WERI-Rb-1 (cell line): ENCODE data around the gene RGS13.

Source experiments
- DNase-seq: peaks from one replicate; pipeline ENCODE4 v3.0.0-alpha.2; 2020
- H3K27ac ChIP-seq: fragments of 250-450 bp; sonication (Bioruptor Pico); 2 replicates; pipeline ENCODE4 v1.5.1; 2020; ENCODE audit warnings: mild to moderate bottlenecking, moderate library complexity
- H3K27me3 ChIP-seq: fragments of 250-450 bp; sonication (Bioruptor Pico); 2 replicates; pipeline ENCODE4 v1.5.1; 2021; ENCODE audit warnings: mild to moderate bottlenecking, low read depth, moderate library complexity; ENCODE audit not compliant: insufficient read depth, severe bottlenecking
- H3K36me3 ChIP-seq: fragments of 250-450 bp; sonication (Bioruptor Pico); 2 replicates; pipeline ENCODE4 v1.5.1; 2020; ENCODE audit warnings: mild to moderate bottlenecking, moderate library complexity
- H3K4me3 ChIP-seq: 2 replicates; pipeline ENCODE4 v1.5.1; 2011; ENCODE audit warnings: low read depth, mild to moderate bottlenecking, control low read depth, low read length
- H3K9me3 ChIP-seq: fragments of 250-450 bp; sonication (Bioruptor Pico); 2 replicates; pipeline ENCODE4 v1.5.1; 2021; ENCODE audit warnings: mild to moderate bottlenecking, moderate library complexity; ENCODE audit not compliant: severe bottlenecking
- TF ChIP-seq, protein P1 (sequence below): IDR thresholded peaks from 2 replicates; pipeline ENCODE4 v1.5.1; 2011; ENCODE audit warnings: low read depth, mild to moderate bottlenecking, control low read depth, inconsistent platforms, low read length

The RGS13 gene

DNA sequence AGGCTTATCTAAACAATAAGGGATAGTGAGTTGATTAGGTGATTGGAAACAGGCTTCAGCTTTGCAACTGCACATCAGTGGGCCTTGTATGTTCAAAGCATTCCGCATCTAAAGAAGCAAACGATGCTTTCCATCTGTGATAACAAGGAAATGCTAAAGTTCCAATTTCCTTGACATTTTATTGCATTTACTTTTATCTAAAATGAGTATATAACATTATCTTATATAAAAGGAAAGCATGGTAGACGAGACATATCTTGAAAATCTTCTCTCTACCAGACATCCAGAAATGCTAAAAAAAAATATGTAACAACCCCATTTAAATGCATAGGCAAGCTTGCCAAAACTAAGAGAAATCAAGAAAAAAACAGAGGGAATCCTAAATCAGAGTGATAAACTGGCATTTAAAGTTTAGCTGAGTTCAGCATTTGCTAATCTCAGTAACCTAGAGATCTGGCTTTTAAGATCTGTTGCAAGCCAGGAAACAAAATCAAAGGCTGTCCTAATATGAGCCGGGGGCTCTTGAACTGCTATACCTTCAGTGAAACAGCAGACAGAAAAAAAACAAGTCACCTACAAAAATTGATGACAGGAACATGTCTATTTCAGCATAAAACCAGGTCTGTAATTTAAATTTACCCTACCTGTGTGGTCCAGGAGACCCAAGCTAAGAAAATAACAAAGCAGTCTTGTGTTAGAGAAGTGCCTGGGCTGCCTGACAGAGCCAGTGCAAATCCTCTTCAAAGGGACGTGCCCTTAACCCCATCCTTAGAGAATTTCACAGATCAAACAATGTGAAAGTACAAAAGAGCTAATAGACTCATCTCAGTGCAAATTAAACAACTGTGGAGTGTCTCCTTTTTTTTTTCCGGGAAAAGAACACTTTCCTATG is 3.1 kb upstream of the RGS13 start:
- H3K27ac ChIP-seq, result no peak overlapping the region

DNA sequence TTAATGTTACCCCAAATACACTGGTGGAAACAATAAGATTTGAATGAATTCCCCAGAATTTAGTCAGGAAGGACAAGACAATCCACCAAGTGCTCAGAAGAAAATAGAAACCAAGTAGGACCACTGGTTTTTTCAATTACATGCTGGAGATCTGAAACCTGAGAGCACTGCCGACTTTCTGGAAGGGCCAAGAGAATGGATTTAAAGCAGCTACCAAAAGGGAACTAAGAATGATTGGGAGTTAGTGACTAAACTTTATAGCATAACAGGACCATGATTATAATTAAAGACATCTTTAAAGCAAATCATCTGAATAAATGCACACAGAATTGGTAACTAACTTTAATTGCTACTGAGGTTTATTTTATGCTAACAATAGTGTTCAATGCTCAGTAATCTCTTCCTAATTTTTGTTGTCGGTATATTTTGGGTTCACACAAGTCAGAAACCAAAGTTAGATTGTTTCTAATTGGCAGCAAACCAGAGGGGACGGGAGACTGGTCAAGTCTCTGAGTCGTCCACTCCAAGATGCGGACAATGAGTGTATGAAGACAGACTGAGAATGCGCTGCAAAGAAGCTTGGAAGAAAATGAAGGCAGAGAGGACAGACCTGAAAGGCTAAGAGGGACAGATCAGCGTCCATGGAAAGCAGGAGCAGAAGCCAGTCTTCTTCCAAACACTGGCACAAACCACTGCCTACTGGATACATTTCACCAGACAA is 2.3 kb upstream of the RGS13 start:
- TF ChIP-seq, protein P1, sequence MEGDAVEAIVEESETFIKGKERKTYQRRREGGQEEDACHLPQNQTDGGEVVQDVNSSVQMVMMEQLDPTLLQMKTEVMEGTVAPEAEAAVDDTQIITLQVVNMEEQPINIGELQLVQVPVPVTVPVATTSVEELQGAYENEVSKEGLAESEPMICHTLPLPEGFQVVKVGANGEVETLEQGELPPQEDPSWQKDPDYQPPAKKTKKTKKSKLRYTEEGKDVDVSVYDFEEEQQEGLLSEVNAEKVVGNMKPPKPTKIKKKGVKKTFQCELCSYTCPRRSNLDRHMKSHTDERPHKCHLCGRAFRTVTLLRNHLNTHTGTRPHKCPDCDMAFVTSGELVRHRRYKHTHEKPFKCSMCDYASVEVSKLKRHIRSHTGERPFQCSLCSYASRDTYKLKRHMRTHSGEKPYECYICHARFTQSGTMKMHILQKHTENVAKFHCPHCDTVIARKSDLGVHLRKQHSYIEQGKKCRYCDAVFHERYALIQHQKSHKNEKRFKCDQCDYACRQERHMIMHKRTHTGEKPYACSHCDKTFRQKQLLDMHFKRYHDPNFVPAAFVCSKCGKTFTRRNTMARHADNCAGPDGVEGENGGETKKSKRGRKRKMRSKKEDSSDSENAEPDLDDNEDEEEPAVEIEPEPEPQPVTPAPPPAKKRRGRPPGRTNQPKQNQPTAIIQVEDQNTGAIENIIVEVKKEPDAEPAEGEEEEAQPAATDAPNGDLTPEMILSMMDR, result no peak
- Histone ChIP-seq H3K36me3 (no peaks in the 10 kb centered on the region), H3K9me3 (no peaks in the 10 kb centered on the region), H3K27me3 (no peaks in the 10 kb centered on the region), H3K27ac (no peak overlapping the region), H3K4me3 (no peak overlapping the region)
- DNase-seq, result no peak

More for the DNA sequence above, 3.1 kb upstream of the RGS13 start:
- H3K27me3 ChIP-seq, result no peaks in the 10 kb centered on the region
- TF ChIP-seq, protein P1, result no peak
- H3K4me3 ChIP-seq, result no peak overlapping the region
- no peaks in the 10 kb centered on the region for H3K9me3 ChIP-seq
- DNase-seq, result no peak
- no peaks in the 10 kb centered on the region for H3K36me3 ChIP-seq

DNA sequence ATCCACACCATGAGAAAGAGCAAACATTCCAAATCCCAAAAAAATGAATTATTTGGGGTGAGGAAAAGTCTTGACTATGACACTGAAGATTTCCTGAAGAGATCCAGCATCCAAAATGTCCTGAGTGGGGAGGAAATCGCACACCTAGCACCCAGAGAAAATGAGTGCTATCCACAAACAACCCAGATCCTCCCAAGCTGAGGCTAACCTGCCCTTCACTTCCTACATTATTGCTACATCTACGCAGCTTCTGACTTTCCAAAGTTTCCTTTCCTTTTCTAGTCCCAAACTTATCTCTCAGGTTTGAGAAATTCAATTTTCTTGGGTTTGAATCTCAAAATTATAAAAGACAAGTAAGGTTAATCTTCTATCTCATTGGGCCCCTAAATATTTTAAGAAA is 906 bp upstream of the RGS13 start:
- Histone ChIP-seq H3K4me3 (no peak overlapping the region), H3K36me3 (no peaks in the 10 kb centered on the region), H3K9me3 (no peaks in the 10 kb centered on the region), H3K27ac (no peak overlapping the region), H3K27me3 (no peaks in the 10 kb centered on the region)
- DNase-seq, result no peak
- TF ChIP-seq, protein P1, result no peak

DNA sequence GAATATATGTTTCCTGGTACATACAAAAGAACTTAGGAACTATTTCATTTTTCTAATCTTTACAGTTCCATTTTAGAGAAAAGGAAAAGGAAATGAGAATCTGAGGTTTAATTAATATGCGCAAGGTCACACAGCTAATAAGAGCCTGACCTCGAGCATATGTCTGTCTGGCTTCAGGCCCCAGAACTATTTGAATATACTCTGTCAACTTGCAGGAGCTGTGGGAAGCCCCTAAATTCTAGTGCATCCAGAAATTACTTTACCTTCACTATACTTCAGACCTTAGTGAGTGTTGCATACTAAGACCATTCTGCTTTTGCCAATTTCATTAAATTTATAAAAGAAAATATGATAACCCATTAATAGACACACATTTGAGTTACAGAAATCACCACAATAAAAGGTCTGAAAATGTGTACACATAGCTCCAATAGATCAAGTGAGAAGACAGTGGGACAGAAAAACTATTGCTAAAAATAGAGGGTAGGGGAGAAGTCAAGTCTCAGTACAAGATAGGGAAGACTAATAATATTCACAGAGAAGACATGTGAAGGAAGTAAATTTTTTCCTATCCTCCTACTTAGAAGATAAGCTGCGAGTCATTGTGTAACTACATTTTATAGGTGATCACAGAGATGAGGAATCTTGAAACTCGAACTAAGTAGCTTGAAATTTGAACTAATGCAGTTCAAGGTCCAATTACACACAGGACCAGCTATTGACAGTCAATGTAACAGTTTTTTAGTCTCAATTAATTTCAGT is 3.8 kb downstream of the RGS13 start:
- no peak overlapping the region for H3K4me3 ChIP-seq
- no peak for DNase-seq
- H3K9me3 ChIP-seq, result no peaks in the 10 kb centered on the region

DNA sequence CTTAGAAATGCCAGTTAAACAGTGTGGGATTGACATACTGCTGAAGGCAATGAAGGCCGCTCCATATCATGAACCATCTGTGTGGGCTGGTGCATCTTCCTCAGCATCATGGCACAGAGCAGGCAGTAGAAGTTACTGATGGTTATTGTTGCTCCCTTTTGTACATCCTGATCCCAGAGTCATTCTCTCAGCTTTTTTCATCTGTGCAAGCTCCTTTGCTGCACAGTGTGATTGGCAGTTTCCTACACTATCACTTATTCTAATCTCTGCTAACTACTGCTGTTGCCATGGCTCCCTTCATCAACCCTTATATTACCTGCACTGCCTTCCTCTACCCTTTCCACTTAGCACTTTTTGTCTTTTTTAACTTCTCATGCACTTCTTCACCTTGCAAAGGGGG is 16.2 kb downstream of the RGS13 start:
- H3K9me3 ChIP-seq, result no peaks in the 10 kb centered on the region
- H3K27me3 ChIP-seq, result no peaks in the 10 kb centered on the region
- TF ChIP-seq, protein P1, result no peak
- no peak for DNase-seq
- no peaks in the 10 kb centered on the region for H3K36me3 ChIP-seq
- H3K27ac ChIP-seq, result no peak overlapping the region
- no peak overlapping the region for H3K4me3 ChIP-seq

More for the DNA sequence above, 3.8 kb downstream of the RGS13 start:
- no peaks in the 10 kb centered on the region for H3K36me3 ChIP-seq
- H3K27me3 ChIP-seq, result no peaks in the 10 kb centered on the region
- TF ChIP-seq, protein P1, result no peak
- no peak overlapping the region for H3K27ac ChIP-seq
